B cell (primary cell): Measurements from ENCODE around the gene EXD2. TPM values are rescaled to one million over a fixed set of nuclear protein-coding genes. Genes with fewer than 3 reads are reported as not detected.
A peak's percentile ranks its signal among the peaks of the same experiment; 100 is the strongest.

Source experiments
- ATAC-seq: fragments of 200-7000 bp; cut with Tn5 transposase; one replicate; pipeline ENCODE4 v1.10.0; 2021; ENCODE audit warnings: low read depth, mild to moderate bottlenecking, moderate number of reproducible peaks, moderate library complexity
- CTCF ChIA-PET: fragments of 350-600 bp; sonication (Branson Sonifier 250); formaldehyde crosslinking; loops from one replicate; lab custom pipeline; 2021; ENCODE audit warnings: antibody characterized with exemption, inconsistent platforms; lab: Charles Lee
- POLR2A ChIA-PET: fragments of 350-600 bp; sonication (Branson Sonifier 250); formaldehyde crosslinking; loops from one replicate; lab custom pipeline; 2021; ENCODE audit warnings: antibody characterized with exemption; lab: Charles Lee
- DNase-seq: peaks from one replicate; pipeline ENCODE4 v3.0.0; 2013
- H2AFZ ChIP-seq: 2 replicates; pipeline ENCODE4 v1.6.1; 2012; ENCODE audit warnings: mild to moderate bottlenecking, low read depth, low read length; ENCODE audit not compliant: insufficient read depth, poor library complexity, severe bottlenecking
- H3K27ac ChIP-seq, 2 donors: 1 replicate in 1 of 2; 2 replicates in 1 of 2; pipeline ENCODE4 v1.5.1; 2012 to 2013; ENCODE audit warnings: low read length in 2 of 2, mild to moderate bottlenecking in 2 of 2, moderate library complexity in 1 of 2
- H3K27me3 ChIP-seq, 4 experiments: fragments of 200-600 bp in 1 of 4; sonication (generic) in 1 of 4; replicated peaks in 1 of 4; 1 replicate in 2 of 4; 2 replicates in 2 of 4; pipeline versions ENCODE4 v1.6.1 to v1.7.0; 2013 to 2016; ENCODE audit warnings: low read length in 3 of 4, mild to moderate bottlenecking in 2 of 4, mixed read lengths in 1 of 4, moderate library complexity in 1 of 4; ENCODE audit not compliant: insufficient read depth in 4 of 4, control insufficient read depth in 3 of 4; ENCODE audit errors: control extremely low read depth in 1 of 4
- H3K36me3 ChIP-seq, 2 experiments: replicated peaks in 1 of 2; 1 replicate in 1 of 2; 2 replicates in 1 of 2; pipeline versions ENCODE4 v1.6.1 to v1.7.1; 2013; ENCODE audit warnings: low read length in 1 of 2; ENCODE audit not compliant: insufficient read depth in 2 of 2, control insufficient read depth in 1 of 2; ENCODE audit errors: control extremely low read depth in 1 of 2, extremely low read depth in 1 of 2
- H3K4me1 ChIP-seq, 2 donors: fragments of 200-600 bp in 1 of 2; sonication (generic) in 1 of 2; 1 replicate in 1 of 2; 2 replicates in 1 of 2; pipeline versions ENCODE4 v1.5.1 to v1.6.1; 2013 to 2017; ENCODE audit warnings: low read length in 2 of 2; ENCODE audit not compliant: control insufficient read depth in 2 of 2, insufficient read depth in 2 of 2
- H3K4me2 ChIP-seq: replicated peaks from 2 replicates; pipeline ENCODE3; 2012; ENCODE audit warnings: mild to moderate bottlenecking, low read depth, low read length; ENCODE audit not compliant: poor library complexity, severe bottlenecking
- H3K4me3 ChIP-seq, 5 experiments: fragments of 200-600 bp in 1 of 5; sonication (generic) in 1 of 5; 1 replicate in 3 of 5; 2 replicates in 2 of 5; pipeline versions ENCODE4 v1.5.1 to v1.7.0; 2011 to 2016; ENCODE audit warnings: low read length in 4 of 5, mild to moderate bottlenecking in 4 of 5, low read depth in 2 of 5, control low read depth in 1 of 5, moderate library complexity in 1 of 5; ENCODE audit not compliant: insufficient read depth in 1 of 5; ENCODE audit errors: control extremely low read depth in 1 of 5, extremely low read depth in 1 of 5
- H3K79me2 ChIP-seq: fragments of 200-600 bp; sonication (generic); one replicate; pipeline ENCODE4 v1.6.0; 2016; ENCODE audit warnings: low read length; ENCODE audit not compliant: control insufficient read depth, insufficient read depth
- H3K9ac ChIP-seq: fragments of 200-600 bp; sonication (generic); 2 replicates; pipeline ENCODE4 v1.6.1; 2017; ENCODE audit warnings: mild to moderate bottlenecking, low read length, moderate library complexity
- H3K9me3 ChIP-seq, 3 donors: one replicate each; pipeline versions ENCODE4 v1.6.1 to v1.7.1; 2013; ENCODE audit warnings: low read length in 2 of 3; ENCODE audit not compliant: control insufficient read depth in 2 of 3, insufficient read depth in 1 of 3; ENCODE audit errors: control extremely low read depth in 1 of 3
- H4K20me1 ChIP-seq: 2 replicates; pipeline ENCODE4 v1.6.0; 2012; ENCODE audit warnings: mild to moderate bottlenecking, low read length; ENCODE audit not compliant: insufficient read depth, control insufficient read depth, poor library complexity, severe bottlenecking
- H3K27ac Mint-ChIP-seq: one replicate; pipeline ENCODE4 v1.8.0; 2021; ENCODE audit warnings: mixed read lengths
- H3K27me3 Mint-ChIP-seq: one replicate; pipeline ENCODE4 v1.8.0; 2021; ENCODE audit warnings: mixed read lengths
- H3K4me1 Mint-ChIP-seq: one replicate; pipeline ENCODE4 v1.8.0; 2021; ENCODE audit warnings: mixed read lengths
- H3K4me3 Mint-ChIP-seq: one replicate; pipeline ENCODE4 v1.8.0; 2021; ENCODE audit warnings: mixed read lengths
- H3K9me3 Mint-ChIP-seq: one replicate; pipeline ENCODE4 v1.8.0; 2022; ENCODE audit warnings: mixed read lengths; ENCODE audit not compliant: insufficient read depth
- EZH2 ChIP-seq: IDR thresholded peaks from 2 replicates; pipeline ENCODE4 v1.6.1; 2012; ENCODE audit warnings: borderline replicate concordance, low read depth, mild to moderate bottlenecking, moderate library complexity, low read length; ENCODE audit not compliant: insufficient read depth, poor library complexity, severe bottlenecking
- WGBS: methylation state at CpG from one replicate; pipeline ENCODE4 v1.1.5; 2013; ENCODE audit warnings: missing lambda C conversion rate; ENCODE audit not compliant: insufficient coverage; 5-methylcytosine and 5-hydroxymethylcytosine counted together
- intact Hi-C: fragments of 100-400 bp; cut with micrococcal nuclease; formaldehyde crosslinking; loops from one replicate; pipeline ENCODE4 v1.10.0; 2022
- polyA plus RNA-seq: library from polyadenylated mRNA; depleted of rRNA; stranded (reverse); fragments of >200 nt; gene quantifications from 2 replicates; pipeline ENCODE4 v1.2.3, GENCODE V29; 2012
- total RNA-seq, 2 donors: library from RNA; stranded (reverse); fragments of 120-200 nt in 1 of 2; gene quantifications; 1 replicate in 1 of 2; 2 replicates in 1 of 2; pipeline versions ENCODE4 v1.2.3 to v1.2.4, GENCODE V29; 2013 to 2022
- TF ChIP-seq, protein P1 (sequence below): fragments of 200-600 bp; IDR thresholded peaks from one replicate; pipeline ENCODE4 v1.8.0; 2022; ENCODE audit warnings: antibody characterized with exemption, mild to moderate bottlenecking

EXD2 gene
- total and polyA plus RNA-seq, 2 donors (not counting 1 experiment from before 2014, with no cell fraction given) = 3.6 to 10.0 TPM

DNA sequence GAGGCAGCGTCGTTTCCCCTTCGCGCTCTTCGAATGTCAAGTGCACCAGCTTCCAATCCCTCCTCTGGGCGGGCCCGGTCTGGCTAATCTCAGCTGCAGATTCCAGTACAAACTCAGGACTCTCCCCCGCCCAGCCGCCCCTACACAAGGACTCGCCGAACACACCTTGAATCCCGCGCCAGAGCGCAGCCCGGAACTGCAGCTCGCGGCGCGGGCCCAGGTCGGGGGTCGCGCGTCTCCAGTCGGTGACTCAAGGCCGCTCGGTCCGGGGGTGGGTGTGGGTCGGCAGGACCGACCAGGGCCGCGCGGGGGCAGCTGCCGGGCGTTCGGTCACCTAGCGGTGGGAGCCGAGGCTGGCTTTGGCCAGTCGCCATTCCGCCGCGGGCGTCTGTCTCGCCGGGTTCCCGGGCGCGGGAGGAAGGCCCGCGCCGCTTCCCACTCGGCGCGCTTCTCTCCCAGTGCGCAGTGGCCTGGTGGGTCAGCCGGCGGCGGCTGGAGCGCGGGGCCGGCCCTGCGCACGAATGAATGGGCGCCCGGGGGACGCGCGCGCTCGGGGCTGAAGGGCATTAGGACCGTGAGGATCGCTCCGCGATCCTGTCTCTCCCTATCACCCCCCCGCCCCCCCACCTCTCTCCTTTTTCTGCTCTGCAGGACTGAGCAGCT is 68.4 kb downstream of the EXD2 start, which contains the start of gene GALNT16:
TSS of gene GALNT16 (plus strand) at position 632 of the 663 bp plus-strand sequence. CDS start 133 bp downstream, outside the sequence.
- peak within 1 kb of the TSS; percentile 60 for H2AFZ ChIP-seq
- H3K79me2 ChIP-seq = no peaks in the 10 kb centered on the region
- H3K27me3 ChIP-seq = peaks cover 0 to 67% (median 21%) of the 10 kb centered on the region in 4 experiments
- no peaks in the 10 kb centered on the region for H3K9me3 ChIP-seq
- ChIA-PET CTCF (interaction anchor here (1.3 to 1.6 kb wide), 2 partner anchors 137 to 201 kb away, joined by 4 to 9 read pairs; no protein-coding TSS in a partner anchor), POLR2A (no interaction called here)
- peak within 1 kb of the TSS; percentile 51 for H3K9ac ChIP-seq
- WGBS = 2% methylated on average over 73 of the region's 74 CpGs
- peak within 1 kb of the TSS; percentile 81 for H3K4me2 ChIP-seq
- peaks cover 12 to 24% of the 10 kb centered on the region in 2 donors for H3K4me1 ChIP-seq
- H3K36me3 ChIP-seq = no peaks in the 10 kb centered on the region
- intact Hi-C loops = no loop called here
- peaks cover 14% of the 10 kb centered on the region for H3K4me1 Mint-ChIP-seq
- no peak within 1 kb of the TSS for H3K27ac Mint-ChIP-seq
- H3K4me3 ChIP-seq = peak within 1 kb of the TSS in 3 of 5 experiments; percentile 5 to 50 (median 37)
- peaks cover 61% of the 10 kb centered on the region for H3K27me3 Mint-ChIP-seq
- no peak within 1 kb of the TSS for H3K27ac ChIP-seq
- H4K20me1 ChIP-seq = no peaks in the 10 kb centered on the region
- DNase-seq (peak; percentile 15), ATAC-seq (no peak)
- TF ChIP-seq, protein P1, sequence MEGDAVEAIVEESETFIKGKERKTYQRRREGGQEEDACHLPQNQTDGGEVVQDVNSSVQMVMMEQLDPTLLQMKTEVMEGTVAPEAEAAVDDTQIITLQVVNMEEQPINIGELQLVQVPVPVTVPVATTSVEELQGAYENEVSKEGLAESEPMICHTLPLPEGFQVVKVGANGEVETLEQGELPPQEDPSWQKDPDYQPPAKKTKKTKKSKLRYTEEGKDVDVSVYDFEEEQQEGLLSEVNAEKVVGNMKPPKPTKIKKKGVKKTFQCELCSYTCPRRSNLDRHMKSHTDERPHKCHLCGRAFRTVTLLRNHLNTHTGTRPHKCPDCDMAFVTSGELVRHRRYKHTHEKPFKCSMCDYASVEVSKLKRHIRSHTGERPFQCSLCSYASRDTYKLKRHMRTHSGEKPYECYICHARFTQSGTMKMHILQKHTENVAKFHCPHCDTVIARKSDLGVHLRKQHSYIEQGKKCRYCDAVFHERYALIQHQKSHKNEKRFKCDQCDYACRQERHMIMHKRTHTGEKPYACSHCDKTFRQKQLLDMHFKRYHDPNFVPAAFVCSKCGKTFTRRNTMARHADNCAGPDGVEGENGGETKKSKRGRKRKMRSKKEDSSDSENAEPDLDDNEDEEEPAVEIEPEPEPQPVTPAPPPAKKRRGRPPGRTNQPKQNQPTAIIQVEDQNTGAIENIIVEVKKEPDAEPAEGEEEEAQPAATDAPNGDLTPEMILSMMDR = no peak
- no peak for TF ChIP-seq EZH2
- peak within 1 kb of the TSS; percentile 77 for H3K4me3 Mint-ChIP-seq
- H3K9me3 Mint-ChIP-seq = no peaks in the 10 kb centered on the region
